Neural crest cell (in vitro differentiated cells): Measurements from ENCODE around the gene ACSS1. TPM values are rescaled to one million over a fixed set of nuclear protein-coding genes. Genes with fewer than 3 reads are reported as not detected.

Experiments
- DNase-seq: peaks from one replicate; pipeline ENCODE4 v3.0.0; 2021; ENCODE audit warnings: low read depth, mixed read lengths, low spot score
- H3K27ac Mint-ChIP-seq: one replicate; pipeline ENCODE4 v1.8.0; 2021; ENCODE audit warnings: mild to moderate bottlenecking, mixed read lengths; ENCODE audit not compliant: unreplicated experiment
- H3K27me3 Mint-ChIP-seq: 2 replicates; pipeline ENCODE4 v1.8.0; 2021; ENCODE audit warnings: low read depth, mild to moderate bottlenecking, mixed read lengths
- H3K36me3 Mint-ChIP-seq: 2 replicates; pipeline ENCODE4 v1.8.0; 2021; ENCODE audit warnings: low read depth, mild to moderate bottlenecking, mixed read lengths
- H3K4me1 Mint-ChIP-seq: 2 replicates; pipeline ENCODE4 v1.8.0; 2021; ENCODE audit warnings: mixed read lengths
- H3K4me3 Mint-ChIP-seq: one replicate; pipeline ENCODE4 v1.8.0; 2021; ENCODE audit warnings: mild to moderate bottlenecking, mixed read lengths
- H3K9me3 Mint-ChIP-seq: 2 replicates; pipeline ENCODE4 v1.8.0; 2021; ENCODE audit warnings: mixed read lengths
- total RNA-seq: library from RNA; stranded (reverse); gene quantifications from 2 replicates; pipeline ENCODE4 v1.2.1, GENCODE V29; 2021
- TF ChIP-seq, protein P1 (sequence below): fragments of 200-600 bp; sonication (generic); conservative IDR thresholded peaks from 2 replicates; pipeline ENCODE4 v1.5.0; 2021; ENCODE audit warnings: antibody characterized with exemption, mild to moderate bottlenecking

ACSS1 gene
- total RNA-seq, 1 donor from 2014 or later: 14.0 TPM

DNA sequence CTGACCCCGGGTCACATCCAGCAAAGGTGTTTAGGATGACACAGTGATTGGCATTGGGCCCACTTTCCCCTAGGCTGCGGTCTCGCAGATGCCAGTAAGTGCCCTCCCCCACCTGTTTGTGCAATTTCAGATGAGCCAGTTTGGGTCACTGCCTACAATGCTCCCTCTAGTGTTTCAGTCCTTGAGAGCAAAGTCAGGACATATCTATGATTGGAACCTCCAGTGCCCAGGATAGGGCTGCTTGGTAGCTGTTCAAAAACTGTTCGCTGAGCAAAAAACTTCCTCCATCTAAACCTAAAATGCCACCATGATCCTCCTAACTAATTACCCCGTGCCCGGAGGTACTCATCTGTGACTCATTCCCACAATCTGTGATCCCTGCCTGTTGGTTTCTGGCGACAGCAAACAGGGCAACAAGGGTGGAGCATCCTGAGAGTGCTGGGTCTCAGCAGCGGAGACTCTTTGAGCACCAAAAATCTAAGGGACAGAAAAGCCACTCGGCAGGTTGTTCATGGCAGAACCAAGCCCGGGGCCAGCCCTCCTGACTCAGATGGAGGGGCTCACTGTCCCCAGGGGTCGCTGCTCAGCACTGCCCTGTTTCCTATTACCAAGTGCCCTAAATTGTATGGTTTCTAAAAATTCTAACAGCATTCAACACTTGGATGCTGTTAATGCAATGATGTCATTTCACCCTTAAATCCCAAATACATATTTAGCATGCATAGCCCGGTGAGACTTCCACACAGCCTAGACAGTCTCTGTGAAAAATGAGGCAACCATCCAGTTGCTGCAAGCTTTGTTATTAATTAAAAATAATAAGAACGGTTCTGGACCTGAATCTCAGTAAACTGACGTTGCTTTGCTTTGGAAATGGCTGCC is 19.0 kb upstream of the ACSS1 start:
- Mint-ChIP-seq H3K27me3 (peaks cover 95% of the 10 kb centered on the region), H3K36me3 (no peaks in the 10 kb centered on the region), H3K9me3 (no peaks in the 10 kb centered on the region), H3K4me1 (no peaks in the 10 kb centered on the region), H3K27ac (no peak overlapping the region), H3K4me3 (no peak overlapping the region)
- TF ChIP-seq, protein P1, sequence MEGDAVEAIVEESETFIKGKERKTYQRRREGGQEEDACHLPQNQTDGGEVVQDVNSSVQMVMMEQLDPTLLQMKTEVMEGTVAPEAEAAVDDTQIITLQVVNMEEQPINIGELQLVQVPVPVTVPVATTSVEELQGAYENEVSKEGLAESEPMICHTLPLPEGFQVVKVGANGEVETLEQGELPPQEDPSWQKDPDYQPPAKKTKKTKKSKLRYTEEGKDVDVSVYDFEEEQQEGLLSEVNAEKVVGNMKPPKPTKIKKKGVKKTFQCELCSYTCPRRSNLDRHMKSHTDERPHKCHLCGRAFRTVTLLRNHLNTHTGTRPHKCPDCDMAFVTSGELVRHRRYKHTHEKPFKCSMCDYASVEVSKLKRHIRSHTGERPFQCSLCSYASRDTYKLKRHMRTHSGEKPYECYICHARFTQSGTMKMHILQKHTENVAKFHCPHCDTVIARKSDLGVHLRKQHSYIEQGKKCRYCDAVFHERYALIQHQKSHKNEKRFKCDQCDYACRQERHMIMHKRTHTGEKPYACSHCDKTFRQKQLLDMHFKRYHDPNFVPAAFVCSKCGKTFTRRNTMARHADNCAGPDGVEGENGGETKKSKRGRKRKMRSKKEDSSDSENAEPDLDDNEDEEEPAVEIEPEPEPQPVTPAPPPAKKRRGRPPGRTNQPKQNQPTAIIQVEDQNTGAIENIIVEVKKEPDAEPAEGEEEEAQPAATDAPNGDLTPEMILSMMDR: peak; percentile 24
- DNase-seq: no peak

DNA sequence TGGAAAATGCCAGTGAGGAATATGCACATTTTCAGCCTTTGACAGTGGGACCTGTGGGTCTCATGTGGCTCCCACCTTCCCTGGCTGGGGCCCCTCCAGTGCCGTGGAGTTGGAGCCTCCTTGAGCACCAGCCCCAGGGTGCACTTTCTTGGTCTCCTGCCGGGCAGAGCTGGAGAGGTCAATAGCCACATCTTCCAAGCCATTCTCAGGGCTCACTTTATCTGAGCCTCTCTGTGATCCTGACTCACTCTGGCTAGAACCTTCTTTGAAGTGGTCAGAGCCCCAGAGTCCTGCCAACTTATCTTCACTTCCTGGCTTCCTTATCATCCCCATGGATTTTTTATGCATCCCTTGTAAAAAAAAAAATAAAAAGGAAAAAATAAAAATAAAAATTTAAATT is 18.3 kb upstream of the ACSS1 start:
- TF ChIP-seq, protein P1: no peak
- no peak overlapping the region for H3K27ac Mint-ChIP-seq
- peaks cover 98% of the 10 kb centered on the region for H3K27me3 Mint-ChIP-seq
- H3K4me1 Mint-ChIP-seq: no peaks in the 10 kb centered on the region
- no peak for DNase-seq
- no peak overlapping the region for H3K4me3 Mint-ChIP-seq
- H3K9me3 Mint-ChIP-seq: no peaks in the 10 kb centered on the region
- H3K36me3 Mint-ChIP-seq: no peaks in the 10 kb centered on the region

DNA sequence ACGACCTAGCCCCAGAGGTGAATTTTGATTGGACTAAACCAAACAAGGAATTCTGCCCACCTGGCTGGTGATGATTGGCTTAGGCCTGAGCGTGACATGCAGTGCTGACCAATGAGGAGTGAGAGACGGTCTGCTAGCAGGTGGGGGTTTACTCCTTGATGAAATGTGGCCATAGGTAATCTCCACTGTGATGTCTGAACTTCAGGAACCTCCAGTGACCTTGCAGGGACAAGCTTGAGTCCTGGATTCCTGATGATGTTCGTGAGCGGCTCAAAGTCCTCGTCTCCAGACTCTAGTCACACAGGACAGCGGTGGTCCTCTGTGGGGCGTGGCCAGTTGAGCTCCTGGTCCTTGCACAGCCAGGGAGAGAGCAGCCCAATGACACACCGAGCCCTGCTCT is 15.6 kb upstream of the ACSS1 start:
- Mint-ChIP-seq H3K9me3 (no peaks in the 10 kb centered on the region), H3K27ac (no peak overlapping the region), H3K36me3 (no peaks in the 10 kb centered on the region), H3K4me3 (no peak overlapping the region), H3K27me3 (peaks cover 94% of the 10 kb centered on the region), H3K4me1 (no peaks in the 10 kb centered on the region)
- DNase-seq: no peak
- TF ChIP-seq, protein P1: no peak

DNA sequence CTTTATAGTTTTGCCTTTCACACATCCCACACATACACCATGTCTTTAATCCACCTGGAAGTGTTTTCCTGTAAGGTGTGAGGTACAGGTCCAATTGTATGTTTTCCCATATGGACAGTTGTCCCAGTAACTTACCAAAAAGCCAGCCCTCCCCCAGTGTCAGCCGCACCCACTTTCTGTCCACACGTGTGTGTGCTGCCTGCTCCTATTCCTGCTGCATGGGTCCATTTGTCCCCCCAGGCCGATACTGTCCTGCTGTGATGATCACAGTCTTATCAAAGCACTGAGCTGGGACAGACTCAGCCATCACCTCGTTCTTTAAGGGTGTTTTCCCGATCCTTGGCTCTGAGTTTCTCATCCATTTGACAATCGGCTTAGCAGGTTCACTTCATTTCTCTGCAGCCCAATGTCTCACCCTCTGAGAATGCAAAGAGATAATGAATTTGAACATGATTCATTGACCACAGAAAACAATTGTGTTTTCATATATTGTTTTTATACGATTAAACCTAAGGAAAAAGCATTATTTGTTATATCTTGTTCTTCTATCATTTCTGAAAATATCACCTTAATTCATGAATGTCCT is 14.4 kb upstream of the ACSS1 start:
- H3K27me3 Mint-ChIP-seq: peaks cover 82% of the 10 kb centered on the region
- H3K36me3 Mint-ChIP-seq: no peaks in the 10 kb centered on the region
- H3K4me1 Mint-ChIP-seq: no peaks in the 10 kb centered on the region
- TF ChIP-seq, protein P1: no peak
- no peak overlapping the region for H3K27ac Mint-ChIP-seq
- no peaks in the 10 kb centered on the region for H3K9me3 Mint-ChIP-seq
- no peak for DNase-seq
- no peak overlapping the region for H3K4me3 Mint-ChIP-seq

DNA sequence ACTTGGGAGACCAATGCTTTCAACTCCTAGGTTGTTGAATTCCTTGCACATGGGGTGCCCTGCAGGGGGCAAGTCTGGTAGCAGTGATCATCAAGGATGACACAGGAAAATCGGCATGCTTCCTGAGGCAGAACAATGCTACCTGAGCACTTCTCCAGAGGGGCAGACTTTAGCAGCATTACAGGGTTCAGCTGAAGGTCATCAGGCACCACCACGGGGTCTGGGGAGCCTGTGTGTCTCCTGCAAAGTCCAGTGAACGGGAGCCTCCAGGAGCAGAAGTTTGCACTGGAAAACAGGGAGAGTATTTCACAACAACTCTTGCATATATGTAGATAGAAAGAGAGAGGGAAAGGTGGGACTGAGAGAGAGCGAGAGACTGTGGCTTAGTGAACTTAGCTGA is 13.8 kb upstream of the ACSS1 start:
- H3K27me3 Mint-ChIP-seq: peaks cover 76% of the 10 kb centered on the region

More for the DNA sequence above, 13.8 kb upstream of the ACSS1 start:
- Mint-ChIP-seq H3K27ac (no peak overlapping the region), H3K9me3 (no peaks in the 10 kb centered on the region), H3K36me3 (no peaks in the 10 kb centered on the region), H3K4me1 (no peaks in the 10 kb centered on the region), H3K4me3 (no peak overlapping the region)
- DNase-seq: no peak
- TF ChIP-seq, protein P1: no peak
